GM19240 (cell line): Measurements from ENCODE around the gene PCYT2.

ENCODE experiments used
- DNase-seq: peaks from one replicate; pipeline ENCODE4 v3.0.0; 2011; ENCODE audit warnings: low spot score; ENCODE audit not compliant: insufficient read length

PCYT2 gene

DNA sequence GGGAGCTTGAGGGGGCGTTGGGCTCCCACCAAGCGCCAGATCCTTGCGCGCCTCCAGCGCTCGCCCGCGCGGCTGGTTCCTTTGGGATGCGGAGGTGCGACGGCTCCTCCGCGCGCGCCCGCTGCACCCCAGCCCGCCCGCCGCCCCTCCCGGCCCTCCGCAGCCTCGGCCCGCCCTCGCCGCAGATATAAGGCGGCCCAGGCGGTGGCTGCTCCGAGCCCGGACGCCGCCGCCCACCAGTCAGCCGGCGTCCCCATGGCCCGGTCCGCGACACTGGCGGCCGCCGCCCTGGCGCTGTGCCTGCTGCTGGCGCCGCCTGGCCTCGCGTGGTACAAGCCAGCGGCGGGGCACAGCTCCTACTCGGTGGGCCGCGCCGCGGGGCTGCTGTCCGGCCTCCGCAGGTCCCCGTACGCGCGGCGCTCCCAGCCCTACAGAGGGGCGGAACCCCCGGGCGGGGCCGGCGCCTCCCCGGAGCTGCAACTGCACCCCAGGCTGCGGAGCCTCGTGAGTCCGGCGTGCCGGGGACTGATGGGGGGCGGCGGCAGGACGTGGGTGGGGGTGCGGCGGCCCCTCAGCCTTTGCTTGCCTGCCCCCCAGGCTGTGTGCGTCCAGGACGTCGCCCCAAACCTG is 9.1 kb downstream of the PCYT2 start, which contains the start of gene NPB:
TSS of gene NPB (plus strand) at position 216 of the 630 bp plus-strand sequence. CDS start at position 256, 40 bp downstream.
- DNase-seq, result no peak

DNA sequence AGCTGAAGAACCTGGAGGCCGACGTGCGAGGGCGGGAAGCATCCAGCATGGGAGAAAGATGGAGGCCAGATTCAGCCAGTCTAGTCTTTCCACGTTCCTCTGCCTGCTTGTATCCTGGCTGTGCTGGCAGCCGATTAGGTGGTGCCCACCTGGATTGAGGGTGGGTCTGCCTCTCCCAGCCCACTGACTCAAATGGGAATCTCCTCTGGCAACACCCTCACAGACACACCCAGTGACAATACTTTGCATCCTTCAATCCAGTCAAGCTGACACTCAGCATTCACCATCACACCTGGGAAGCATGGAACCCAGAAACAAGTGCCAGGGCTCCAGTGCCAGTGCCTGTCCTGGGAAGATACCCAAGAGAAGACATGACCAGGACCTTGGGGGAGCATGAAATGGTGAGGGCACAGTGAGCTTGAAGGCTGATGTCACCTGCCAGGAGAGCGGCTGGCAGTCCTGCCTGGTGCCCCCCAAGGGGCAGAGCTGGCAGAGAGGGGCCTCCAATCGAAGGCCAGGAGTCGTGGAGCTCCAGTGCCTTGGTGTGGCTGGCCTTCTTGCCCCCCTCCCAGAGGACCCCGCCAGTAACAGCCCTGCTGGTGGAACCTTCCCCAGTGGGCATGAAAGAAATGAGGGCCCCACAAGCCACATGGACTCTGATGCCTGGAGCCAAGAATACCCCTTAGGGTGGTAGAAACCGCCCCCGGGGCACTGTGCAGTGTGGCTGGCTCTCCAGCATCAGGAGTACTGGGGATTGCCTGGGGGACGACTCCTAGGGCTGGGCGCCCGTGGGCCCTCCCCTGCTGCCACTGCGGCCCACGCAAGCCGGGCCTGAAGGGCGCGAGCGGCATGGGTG is 9.8 kb downstream of the PCYT2 start:
- no peak for DNase-seq

DNA sequence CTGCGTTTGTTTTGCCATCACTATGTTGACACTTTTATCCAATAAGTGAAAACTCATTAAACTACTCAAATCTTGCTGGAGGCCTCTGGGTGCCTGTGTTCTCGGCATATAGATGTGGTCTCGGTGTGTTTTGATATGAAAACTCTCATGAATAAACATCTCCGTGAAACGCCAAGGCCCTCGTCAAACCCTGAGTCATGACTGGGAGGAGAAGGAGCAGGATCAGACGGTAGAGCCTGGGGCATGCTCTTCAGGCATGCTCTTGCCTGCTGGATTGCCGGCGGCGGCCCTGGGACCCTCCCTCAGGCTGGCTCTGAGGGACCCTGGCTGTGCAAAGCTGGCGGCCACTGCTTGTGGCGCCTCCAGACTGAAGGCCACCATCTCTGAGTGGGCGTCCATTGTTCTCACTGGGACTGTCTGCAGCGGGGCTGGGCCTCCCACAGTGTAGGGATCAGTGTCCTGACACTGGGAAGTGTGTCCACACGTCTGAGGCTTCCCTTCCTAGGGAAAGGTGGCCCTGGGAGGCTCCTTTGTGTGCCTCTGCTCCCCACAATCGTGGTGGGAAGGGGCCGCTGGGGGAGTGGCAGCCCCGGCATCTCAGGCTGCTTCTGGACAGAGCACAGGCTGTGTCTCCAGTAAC is 10.9 kb downstream of the PCYT2 start:
- DNase-seq, result no peak

DNA sequence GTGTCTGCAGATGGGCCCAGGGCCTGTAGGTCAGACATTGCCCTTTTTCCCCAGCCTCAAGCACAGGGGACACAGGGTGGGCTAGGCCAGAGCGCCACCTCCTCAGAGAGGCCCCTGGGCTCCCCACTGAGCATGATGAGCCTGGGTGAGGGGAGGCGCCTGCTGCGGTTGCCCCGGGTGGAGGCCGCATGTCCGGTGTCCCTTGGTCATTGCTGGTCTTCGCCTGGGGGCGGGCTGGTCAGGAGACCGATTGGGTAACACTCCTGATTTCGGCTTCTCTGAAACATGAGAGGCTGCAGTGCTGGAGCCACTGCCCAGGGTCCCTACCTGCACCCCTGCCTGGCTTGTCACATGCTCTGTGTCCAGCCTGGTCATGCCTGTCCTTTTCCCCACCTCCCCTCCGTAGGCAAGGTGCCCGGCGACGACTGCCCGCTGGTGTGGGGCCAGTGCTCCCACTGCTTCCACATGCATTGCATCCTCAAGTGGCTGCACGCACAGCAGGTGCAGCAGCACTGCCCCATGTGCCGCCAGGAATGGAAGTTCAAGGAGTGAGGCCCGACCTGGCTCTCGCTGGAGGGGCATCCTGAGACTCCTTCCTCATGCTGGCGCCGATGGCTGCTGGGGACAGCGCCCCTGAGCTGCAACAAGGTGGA is 11.6 kb downstream of the PCYT2 start:
- DNase-seq, result no peak

DNA sequence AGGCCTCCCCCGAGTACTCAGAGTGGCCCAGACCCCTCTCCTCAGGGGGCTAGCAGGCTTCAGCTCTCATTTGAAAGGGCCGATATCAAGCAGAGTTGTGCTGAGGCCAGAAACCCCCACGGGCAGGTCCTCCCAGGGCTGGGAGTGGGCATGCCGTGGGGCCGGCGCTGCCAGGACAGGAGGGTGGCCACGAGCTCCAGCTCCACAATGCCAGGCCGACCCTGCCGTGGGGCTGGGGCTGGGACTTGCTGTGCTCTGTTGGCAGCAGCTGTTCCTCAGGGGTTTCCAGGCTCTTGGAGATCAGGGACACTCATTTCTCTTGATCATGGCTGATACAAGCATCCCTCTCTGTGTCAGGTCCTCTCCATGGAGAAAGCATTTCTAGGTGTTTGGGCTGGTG is 12.3 kb downstream of the PCYT2 start:
- no peak for DNase-seq

DNA sequence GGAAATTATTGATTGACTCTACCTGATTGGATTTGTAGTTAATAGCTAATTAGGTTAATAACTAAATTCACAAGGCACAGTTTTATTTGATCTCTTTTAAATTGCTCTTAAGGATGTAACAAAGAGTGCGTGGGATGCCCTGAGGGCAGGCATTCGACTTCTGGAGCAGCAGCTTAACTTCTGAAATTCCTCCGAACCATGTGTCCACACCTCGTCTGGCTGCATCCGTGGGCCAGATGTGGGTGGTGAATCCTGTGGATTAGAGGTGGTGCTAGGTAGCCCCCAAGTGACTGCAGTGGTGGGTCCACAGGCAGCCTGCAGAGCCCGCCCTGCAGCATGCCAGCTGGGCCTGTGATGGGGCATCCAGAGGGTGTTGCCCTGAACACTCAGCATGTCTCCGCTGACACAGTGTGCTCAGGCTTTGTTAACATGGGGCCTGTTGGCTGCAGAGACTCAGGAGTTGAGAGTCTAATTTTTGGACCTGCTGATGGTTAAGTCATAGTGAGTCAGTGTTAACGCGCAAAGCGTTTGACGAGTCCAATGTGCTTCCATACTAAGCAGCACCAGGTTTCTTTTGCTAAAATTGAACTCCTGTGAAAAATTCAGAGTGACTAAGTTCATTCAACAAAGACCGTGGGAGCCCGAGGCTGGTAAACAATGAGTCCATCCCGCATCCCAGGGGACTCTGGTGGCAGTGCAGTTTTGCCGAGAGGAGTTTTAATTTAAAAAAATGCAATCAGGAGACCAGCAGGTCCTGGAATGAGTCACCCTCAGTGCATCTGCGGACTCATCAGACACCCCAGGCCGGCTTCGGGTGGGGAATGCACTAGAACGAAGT is 13.0 kb downstream of the PCYT2 start:
- DNase-seq, result no peak

DNA sequence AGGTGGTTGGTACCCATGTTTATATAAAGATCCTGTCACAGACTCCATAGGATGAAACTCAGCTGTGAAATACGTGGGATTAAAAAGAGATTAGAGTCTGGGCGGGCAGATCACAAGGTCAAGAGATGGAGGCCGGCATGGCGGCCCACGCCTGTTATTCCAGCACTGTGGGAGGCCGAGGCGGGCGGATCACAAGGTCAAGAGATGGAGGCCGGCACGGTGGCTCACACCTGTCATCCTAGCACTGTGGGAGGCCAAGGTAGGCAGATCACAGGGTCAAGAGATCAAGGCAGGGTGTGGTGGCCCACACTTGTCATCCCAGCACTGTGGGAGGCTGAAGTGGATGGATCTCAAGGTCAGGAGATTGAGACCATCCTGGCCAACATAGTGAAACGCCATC is 15.8 kb downstream of the PCYT2 start:
- no peak for DNase-seq

DNA sequence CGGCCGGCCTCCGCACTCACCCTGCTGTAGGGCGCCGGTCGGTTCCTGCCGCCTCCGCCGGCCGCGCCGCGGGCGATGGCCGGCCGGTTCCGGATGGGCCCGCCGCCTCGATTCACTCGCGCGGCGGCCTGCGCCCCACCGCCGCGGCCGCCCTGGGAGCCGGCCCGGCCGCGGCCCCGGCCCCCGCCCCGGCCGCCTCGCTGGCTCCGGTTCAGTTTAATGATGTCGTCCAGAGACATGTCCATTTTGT is 20.0 kb downstream of the PCYT2 start:
- no peak for DNase-seq

DNA sequence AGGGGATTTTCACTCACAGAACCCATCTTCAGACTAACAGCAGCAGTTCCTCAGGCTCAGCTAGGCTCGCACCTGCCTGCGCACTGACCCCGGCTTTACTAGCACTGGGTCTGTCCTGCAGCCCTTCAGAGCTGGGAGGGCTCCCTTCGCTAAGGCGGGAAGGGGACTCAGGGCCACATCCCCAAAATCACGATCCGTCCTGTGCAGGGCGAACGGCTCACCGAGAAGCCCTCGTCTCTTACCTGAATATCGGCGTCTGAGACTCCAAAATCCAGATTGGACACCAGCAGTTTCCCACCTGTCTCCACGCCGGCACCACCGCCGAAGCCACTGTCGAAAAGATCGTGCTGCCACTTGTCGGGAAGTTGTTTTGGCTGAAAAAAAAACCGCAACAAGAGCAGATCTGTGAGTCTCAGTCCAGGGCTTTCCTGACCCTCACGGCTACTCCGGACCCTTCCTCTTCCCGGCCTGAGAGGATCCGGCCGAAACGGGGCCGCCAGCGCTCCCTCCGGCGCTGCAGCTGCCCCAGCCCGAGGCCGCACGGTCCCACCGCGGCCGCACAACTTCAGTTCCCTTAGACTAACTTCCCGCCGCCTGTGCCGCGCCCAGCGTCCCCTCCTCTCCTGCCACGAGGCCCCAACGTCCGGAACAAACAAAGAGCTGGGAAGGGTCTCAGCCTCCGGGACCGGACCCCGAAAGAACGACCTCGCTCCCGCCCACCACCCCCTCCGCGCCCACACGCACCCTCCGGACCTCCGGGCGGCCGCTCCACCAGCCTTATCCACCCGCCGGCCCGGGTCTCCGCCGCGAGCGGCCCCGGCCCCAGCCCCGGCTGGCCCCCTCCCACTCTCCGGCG is 20.5 kb downstream of the PCYT2 start:
- DNase-seq, result no peak

DNA sequence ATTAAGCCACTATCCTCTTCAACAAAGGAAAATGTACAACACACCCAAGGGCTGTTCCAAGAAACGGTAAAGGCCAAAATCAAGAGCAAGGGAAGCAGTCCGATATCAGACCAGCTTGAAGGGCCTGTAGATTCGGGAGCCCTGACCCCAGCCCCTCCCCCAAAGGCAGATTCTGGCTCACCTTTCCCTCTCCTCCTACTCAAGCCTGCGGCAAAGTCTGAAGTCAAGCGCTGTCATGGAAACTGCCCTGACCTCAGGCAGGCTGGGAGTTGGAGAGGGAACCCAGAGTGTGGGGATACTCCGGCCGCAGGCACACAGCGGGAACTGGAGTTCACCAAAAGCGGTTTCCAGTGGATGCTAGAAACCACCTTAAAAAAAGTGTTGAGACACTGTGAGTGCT is 21.6 kb downstream of the PCYT2 start:
- DNase-seq, result no peak

DNA sequence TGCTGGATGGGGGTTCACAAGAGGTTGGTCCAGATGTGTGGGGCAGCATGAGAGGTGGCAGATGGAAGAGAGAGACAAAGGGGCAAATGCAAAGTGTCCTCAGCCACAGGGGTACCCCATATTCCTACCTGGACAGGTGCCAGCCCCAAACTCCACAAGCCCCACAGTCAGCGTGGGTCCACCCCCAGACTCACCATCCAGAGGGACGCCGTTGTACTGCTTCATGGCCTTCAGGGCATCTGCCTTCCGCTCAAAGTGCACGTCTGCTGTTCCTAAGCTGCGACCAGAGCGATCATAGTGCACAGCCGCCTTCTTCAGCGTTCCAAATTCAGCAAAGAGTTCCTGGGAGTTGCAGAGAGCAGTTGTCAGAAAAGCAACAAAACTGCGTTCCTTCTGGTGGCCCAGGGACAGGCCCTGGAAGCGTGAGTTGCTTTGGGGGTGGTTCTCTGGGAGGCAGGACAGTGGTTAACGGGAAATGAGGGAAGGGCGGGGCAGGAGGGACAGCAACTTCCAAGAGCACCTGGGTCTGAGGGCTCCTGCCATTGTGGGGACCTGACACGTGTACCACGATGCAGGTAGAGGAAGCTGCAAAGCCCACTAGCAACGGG is 22.1 kb downstream of the PCYT2 start:
- no peak for DNase-seq

DNA sequence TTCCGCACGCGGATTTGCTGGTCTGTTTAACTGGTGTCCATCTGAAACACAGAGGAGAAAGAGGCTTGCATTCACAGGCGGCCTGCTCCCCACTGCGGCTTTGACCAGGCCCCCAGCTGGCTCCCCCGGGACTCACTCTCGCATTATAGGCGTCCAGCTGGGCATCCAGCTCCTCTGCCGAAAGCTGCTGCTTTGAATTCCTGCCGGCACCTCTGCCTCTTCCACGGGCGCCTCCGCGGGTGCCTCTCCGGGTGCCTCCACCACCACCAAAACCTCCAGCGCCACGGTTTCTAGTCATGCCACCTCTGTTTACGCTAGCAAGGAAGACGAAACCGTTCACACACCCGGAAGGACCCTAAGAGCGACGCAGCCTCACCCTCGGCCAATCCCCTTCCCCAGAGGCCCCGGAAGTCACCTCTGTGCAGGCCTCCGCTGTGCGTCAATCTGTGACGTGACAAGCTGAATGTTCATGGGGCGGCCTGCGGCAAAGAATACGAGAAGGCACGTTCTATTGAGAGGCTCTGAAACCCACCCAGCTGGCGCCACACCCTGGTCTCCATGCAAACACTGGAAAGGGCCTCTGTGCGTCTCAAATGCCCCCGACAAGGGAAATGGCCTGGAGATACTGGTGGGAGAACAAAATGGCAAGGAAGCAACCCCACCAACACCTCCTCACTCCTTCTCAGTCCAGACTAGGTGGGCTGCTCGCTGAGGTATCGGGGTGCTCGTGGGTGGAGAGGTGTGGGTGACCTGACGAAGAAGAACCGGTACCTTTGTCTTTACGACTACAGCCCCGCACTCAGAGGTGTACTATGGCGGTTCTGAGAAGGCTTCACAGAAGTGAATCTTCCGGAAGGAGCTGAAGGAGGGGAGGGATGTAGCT is 22.9 kb downstream of the PCYT2 start:
- no peak for DNase-seq

DNA sequence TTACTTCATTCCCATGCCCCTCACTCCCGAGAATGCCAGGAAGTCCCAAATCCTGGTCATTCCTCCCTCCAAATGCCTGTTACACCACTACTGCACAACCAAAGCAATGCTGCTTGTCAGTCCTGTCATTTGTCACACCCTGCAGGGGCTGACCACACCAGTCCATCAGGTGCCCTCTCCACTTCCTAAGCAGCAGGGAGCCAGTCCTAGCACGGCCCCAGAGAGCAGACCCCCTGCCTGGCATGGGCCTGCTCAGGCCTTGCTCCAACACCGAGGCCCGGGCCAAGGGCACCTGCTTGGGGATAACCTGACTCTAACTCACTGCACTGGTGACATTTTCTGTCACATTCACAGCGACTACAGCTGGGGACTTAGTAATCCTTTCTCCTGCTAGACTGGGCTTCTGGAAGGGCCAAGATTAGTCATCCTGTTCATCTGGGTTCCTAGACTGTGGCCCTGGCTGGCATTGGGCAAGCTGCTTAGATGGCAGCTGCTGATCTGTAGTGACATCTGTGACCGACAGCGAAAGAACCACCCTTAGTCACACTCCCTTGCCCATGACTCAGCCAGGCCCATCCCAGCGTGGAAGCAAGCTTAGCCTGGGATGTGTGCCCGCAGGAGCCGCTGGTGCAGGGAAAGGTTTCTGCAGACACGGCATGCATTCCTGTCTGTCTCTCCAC is 25.2 kb downstream of the PCYT2 start:
- DNase-seq, result no peak

DNA sequence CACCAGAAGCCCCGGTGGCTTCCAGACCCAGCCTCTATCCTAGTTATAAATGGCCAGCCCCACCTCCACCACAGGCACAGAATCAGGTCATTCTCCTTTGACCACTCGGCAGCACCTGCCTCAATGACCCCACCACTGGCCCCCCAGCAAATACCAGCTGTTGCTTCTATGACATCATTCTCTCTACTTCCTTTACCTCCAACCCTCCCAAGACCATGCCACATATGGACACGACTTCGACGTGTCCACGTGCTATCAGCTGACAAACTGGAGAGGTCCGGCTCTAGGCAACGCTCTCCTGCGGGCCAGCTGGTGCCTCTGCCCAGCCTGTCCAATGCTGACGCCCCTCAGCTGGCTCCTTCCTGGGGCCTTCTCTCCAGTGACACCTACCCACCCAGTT is 25.7 kb downstream of the PCYT2 start:
- DNase-seq, result no peak

DNA sequence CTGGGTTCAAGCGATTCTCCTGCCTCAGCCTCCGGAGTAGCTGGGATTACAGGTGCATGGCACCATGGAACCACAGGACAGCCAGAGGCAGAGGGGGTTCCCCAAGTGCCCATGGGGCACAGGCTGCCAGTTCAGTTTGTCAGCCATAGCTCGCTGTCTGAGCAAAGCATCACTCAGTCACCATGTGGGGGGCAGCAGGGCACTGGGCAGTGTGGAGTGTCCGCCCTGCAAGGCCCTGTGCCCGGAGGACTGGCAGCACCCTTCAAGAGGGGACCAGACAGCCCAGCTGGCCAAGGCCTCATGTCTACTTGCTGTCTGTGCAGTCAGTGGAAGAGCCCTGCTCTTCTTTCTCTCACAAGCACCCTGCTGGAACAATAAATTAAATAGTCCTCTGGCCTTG is 26.2 kb downstream of the PCYT2 start:
- no peak for DNase-seq

DNA sequence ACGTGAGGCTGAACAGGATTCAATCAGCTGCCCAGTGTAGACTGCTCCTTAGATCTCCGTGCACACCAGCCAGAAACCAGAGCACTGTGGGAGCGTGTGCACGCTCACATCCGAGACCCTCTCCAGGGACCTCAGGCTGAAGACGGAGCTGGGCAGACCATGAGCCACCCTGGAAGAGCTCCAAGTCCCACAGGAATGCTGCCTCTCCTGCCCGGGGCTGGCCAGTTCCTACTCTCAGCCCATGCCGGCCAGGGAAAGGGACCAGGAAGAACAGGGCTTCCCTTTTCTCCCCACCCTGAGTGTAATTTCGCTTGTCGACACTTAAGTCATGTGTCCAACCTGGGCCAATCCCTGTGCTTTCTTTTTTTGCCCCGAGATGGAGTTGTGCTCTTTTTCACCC is 26.7 kb downstream of the PCYT2 start:
- no peak for DNase-seq

DNA sequence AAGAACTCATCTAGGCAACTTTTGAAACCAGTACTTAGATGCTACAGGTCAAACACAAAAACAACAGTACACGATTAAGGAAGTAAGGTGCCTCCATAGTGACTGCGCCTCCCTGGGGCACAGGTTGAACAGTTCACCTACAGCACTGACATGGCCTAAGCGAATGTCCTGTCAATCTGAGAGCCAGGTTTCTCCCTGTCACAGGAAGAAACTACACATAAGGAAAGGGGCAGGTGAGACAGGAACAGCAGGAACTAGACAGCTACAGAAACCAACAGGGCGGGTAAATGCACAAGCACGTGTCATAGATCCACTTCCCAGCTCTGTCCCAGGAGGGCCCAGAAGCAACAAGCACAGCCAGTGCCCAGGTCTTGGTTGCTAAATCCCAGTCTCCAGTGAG is 32.1 kb downstream of the PCYT2 start:
- no peak for DNase-seq

DNA sequence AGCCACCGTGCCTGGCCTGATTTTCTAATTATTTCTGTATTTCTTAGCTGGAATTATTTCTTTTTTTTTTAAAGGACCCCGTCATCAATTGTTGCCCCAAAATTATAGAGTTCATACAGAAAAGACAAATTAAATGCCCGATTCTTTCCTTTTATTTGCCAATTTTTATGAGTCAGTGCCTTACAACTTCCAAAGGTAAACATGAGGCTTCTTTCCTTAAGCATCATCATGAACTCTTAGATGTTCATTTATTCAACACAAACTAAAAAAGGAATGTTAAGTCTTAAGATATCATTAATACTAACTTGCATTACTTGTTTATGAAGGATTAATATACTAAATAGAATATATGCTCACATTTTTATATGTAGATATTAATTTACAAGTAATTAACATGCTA is 32.9 kb downstream of the PCYT2 start:
- DNase-seq, result no peak
